Measurements from ENCODE around the gene RHBDF2.

- no peak for TF ChIP-seq CTCF (IDR thresholded peaks at IDR 0.05)
- TF ChIP-seq EZH2 (IDR thresholded peaks at IDR 0.05; ENCODE audit: borderline replicate concordance, insufficient read depth, low read depth, low read length, poor library complexity, severe bottlenecking): no peak
Measured at GRCh38 chr17:76513306-76513692, 12.1 kb upstream of the RHBDF2 start.

All from B cell (primary cell).